Endothelial cell of umbilical vein (primary cell): ENCODE data around the gene ANAPC7. TPM values are rescaled to one million over a fixed set of nuclear protein-coding genes. Genes with fewer than 3 reads are reported as not detected.

Experiments used
- BruUV-seq: library from RNA; stranded (reverse); fragments of 400-500 nt; replicated peaks from 2 replicates; lab custom pipeline; 2021; lab: Mats Ljungman, UMichigan
- CTCF ChIA-PET: fragments of 300-600, 350-600 bp; sonication (Branson Sonifier 250); formaldehyde crosslinking; loops from one replicate; lab custom pipeline; 2021; ENCODE audit warnings: antibody characterized with exemption, inconsistent platforms; lab: Charles Lee
- POLR2A ChIA-PET: fragments of 300-600, 350-600 bp; sonication (Branson Sonifier 250); formaldehyde crosslinking; loops from one replicate; lab custom pipeline; 2021; ENCODE audit warnings: antibody characterized with exemption, inconsistent platforms; lab: Charles Lee
- DNase-seq: peaks from one replicate; pipeline ENCODE4 v3.0.0-alpha.2; 2011; ENCODE audit warnings: low read depth, low spot score
- FAIRE-seq: peaks from 2 replicates; lab custom pipeline; 2011; peaks lifted over from hg19 to GRCh38; lab: Jason Lieb, UNC
- H2AFZ ChIP-seq: 2 replicates; pipeline ENCODE4 v1.6.0; 2012; ENCODE audit warnings: low read depth, low read length, control low read depth, inconsistent platforms
- H3K27ac ChIP-seq: 2 replicates; pipeline ENCODE4 v1.5.1; 2011; ENCODE audit warnings: low read depth, mild to moderate bottlenecking, control low read depth, low read length, moderate library complexity; ENCODE audit not compliant: insufficient read depth
- H3K27me3 ChIP-seq, 2 experiments: 2 replicates each; pipeline versions ENCODE4 v1.6.0 to v1.6.1; 2011; ENCODE audit warnings: low read length in 2 of 2, mixed read lengths in 1 of 2; ENCODE audit not compliant: control insufficient read depth in 2 of 2, insufficient read depth in 2 of 2
- H3K36me3 ChIP-seq, 2 experiments: 2 replicates in 1 of 2; 3 replicates in 1 of 2; pipeline ENCODE4 v1.5.1; 2011; ENCODE audit warnings: low read length in 2 of 2, mild to moderate bottlenecking in 1 of 2, moderate library complexity in 1 of 2; ENCODE audit not compliant: control insufficient read depth in 2 of 2, insufficient read depth in 2 of 2; ENCODE audit errors: extremely low read depth in 1 of 2
- H3K4me1 ChIP-seq: 3 replicates; pipeline ENCODE4 v1.5.1; 2011; ENCODE audit warnings: mild to moderate bottlenecking, low read length; ENCODE audit not compliant: control insufficient read depth, insufficient read depth; ENCODE audit errors: extremely low read depth
- H3K4me2 ChIP-seq: 2 replicates; pipeline ENCODE4 v1.6.1; 2011; ENCODE audit warnings: low read length, control low read depth, mixed read lengths; ENCODE audit not compliant: insufficient read depth
- H3K4me3 ChIP-seq, 3 experiments: fragments of 200-600 bp in 1 of 3; sonication (generic), shearing (Covaris generic) in 1 of 3; replicated peaks in 1 of 3; 2 replicates each; pipeline ENCODE4 v1.5.1; 2011 to 2016; ENCODE audit warnings: control low read depth in 3 of 3, low read length in 3 of 3, mild to moderate bottlenecking in 2 of 3, inconsistent platforms in 1 of 3, low read depth in 1 of 3, moderate library complexity in 1 of 3; ENCODE audit not compliant: insufficient read depth in 1 of 3
- H3K79me2 ChIP-seq: 2 replicates; pipeline ENCODE4 v1.6.0; 2012; ENCODE audit warnings: low read length, inconsistent platforms; ENCODE audit not compliant: control insufficient read depth, insufficient read depth
- H3K9ac ChIP-seq: replicated peaks from 2 replicates; pipeline ENCODE3; 2011; ENCODE audit warnings: low read length, control low read depth; ENCODE audit not compliant: insufficient read depth; ENCODE audit errors: extremely low read depth
- H3K9me1 ChIP-seq: replicated peaks from 3 replicates; pipeline ENCODE4 v1.6.0; 2011; ENCODE audit warnings: mild to moderate bottlenecking, low read length; ENCODE audit not compliant: control insufficient read depth, insufficient read depth; ENCODE audit errors: extremely low read depth
- H3K9me3 ChIP-seq: replicated peaks from 2 replicates; pipeline ENCODE4 v1.5.1; 2012; ENCODE audit warnings: low read length, inconsistent platforms; ENCODE audit not compliant: control insufficient read depth, insufficient read depth
- H4K20me1 ChIP-seq: replicated peaks from 2 replicates; pipeline ENCODE3; 2011; ENCODE audit warnings: mild to moderate bottlenecking, low read length; ENCODE audit not compliant: control insufficient read depth, insufficient read depth; ENCODE audit errors: extremely low read depth
- CTCF ChIP-seq, 2 donors: IDR thresholded peaks; 1 replicate in 1 of 2; 2 replicates in 1 of 2; pipeline ENCODE4 v1.5.1; 2011; ENCODE audit warnings: low read length in 2 of 2, mild to moderate bottlenecking in 2 of 2, moderate library complexity in 2 of 2, control low read depth in 1 of 2, inconsistent platforms in 1 of 2, low read depth in 1 of 2; ENCODE audit not compliant: insufficient read depth in 1 of 2; ENCODE audit errors: extremely low read depth in 1 of 2
- EZH2 ChIP-seq: IDR thresholded peaks from 2 replicates; pipeline ENCODE4 v1.6.1; 2012; ENCODE audit warnings: borderline replicate concordance, low read depth, mild to moderate bottlenecking, moderate library complexity, low read length, inconsistent platforms; ENCODE audit not compliant: severe bottlenecking
- FOS ChIP-seq: IDR thresholded peaks from 2 replicates; pipeline ENCODE4 v1.6.1; 2011; ENCODE audit warnings: mild to moderate bottlenecking, low read length, moderate library complexity, borderline replicate concordance; ENCODE audit not compliant: insufficient read depth
- GATA2 ChIP-seq: IDR thresholded peaks from 2 replicates; pipeline ENCODE4 v1.7.0; 2011; ENCODE audit warnings: low read depth, mild to moderate bottlenecking, moderate library complexity, mixed read lengths, low read length; ENCODE audit not compliant: insufficient read length, insufficient read depth
- JUN ChIP-seq: IDR thresholded peaks from 2 replicates; pipeline ENCODE4 v1.6.1; 2011; ENCODE audit warnings: borderline replicate concordance, low read depth; ENCODE audit not compliant: insufficient read length, insufficient read depth
- MAX ChIP-seq: IDR thresholded peaks from 2 replicates; pipeline ENCODE4 v1.6.1; 2011; ENCODE audit not compliant: insufficient read depth, insufficient read length
- MYC ChIP-seq: IDR thresholded peaks from one replicate; pipeline ENCODE4 v1.6.1; 2011; ENCODE audit warnings: mild to moderate bottlenecking, low read depth, low read length
- POLR2A ChIP-seq: IDR thresholded peaks from 2 replicates; pipeline ENCODE4 v1.6.1; 2012; ENCODE audit warnings: low read depth, mild to moderate bottlenecking, control low read depth, low read length
- POLR2AphosphoS5 ChIP-seq: IDR thresholded peaks from 2 replicates; pipeline ENCODE4 v1.6.1; 2012; ENCODE audit warnings: low read depth, mild to moderate bottlenecking, control low read depth, low read length, moderate library complexity; ENCODE audit not compliant: insufficient read depth
- dilution Hi-C: fragments of 300-500 bp; cut with MboI; formaldehyde crosslinking; loops from one replicate; pipeline ENCODE4 v1.15.0; 2019; ENCODE audit warnings: low sequenced_read_pairs; ENCODE audit not compliant: extremely low pct_ligation_motif_present
- intact Hi-C: fragments of 100-400 bp; cut with micrococcal nuclease; formaldehyde crosslinking; loops from one replicate; pipeline ENCODE4 v1.10.0; 2022
- polyA plus RNA-seq, 4 experiments: library from polyadenylated mRNA; depleted of rRNA in 3 of 4; stranded (reverse) in 3 of 4; unstranded in 1 of 4; fragments of >200 nt; gene quantifications; 2 replicates each; pipeline versions ENCODE4 v1.2.1 to v1.2.3, GENCODE V29; 2011 to 2012; ENCODE audit warnings: missing spikeins in 1 of 4
- total RNA-seq: library from RNA; stranded (reverse); gene quantifications from 2 replicates; pipeline ENCODE4 v1.2.3, GENCODE V29; 2021

The ANAPC7 gene
- total and polyA plus RNA-seq, 2 donors (not counting 3 experiments of a cell fraction or from before 2014, with no cell fraction given) = 54.2 to 89.0 TPM

GRCh38 chr12:110333201-110333600 lies 70.3 kb downstream of the ANAPC7 start:
- no peak overlapping the region for H3K27ac ChIP-seq
- intact Hi-C loops = no loop called here
- no peak for FAIRE-seq
- no peak overlapping the region for H3K4me3 ChIP-seq
- no peaks in the 10 kb centered on the region for H3K9me1 ChIP-seq
- no peak for TF ChIP-seq GATA2
- no peak for TF ChIP-seq JUN
- TF ChIP-seq FOS = no peak
- TF ChIP-seq MAX = no peak
- no peak for TF ChIP-seq POLR2A
- H2AFZ ChIP-seq = no peak overlapping the region
- H3K4me1 ChIP-seq = no peaks in the 10 kb centered on the region
- H3K27me3 ChIP-seq = no peaks in the 10 kb centered on the region
- no peak overlapping the region for H3K4me2 ChIP-seq
- ChIA-PET POLR2A (no interaction called here), CTCF (no interaction called here)
- H3K9ac ChIP-seq = no peak overlapping the region
- H4K20me1 ChIP-seq = no peaks in the 10 kb centered on the region
- no peaks in the 10 kb centered on the region for H3K9me3 ChIP-seq
- no peak for DNase-seq
- peaks cover 38 to 46% of the 10 kb centered on the region in 2 experiments for H3K36me3 ChIP-seq
- no TSS peak for BruUV-seq
- peaks cover 53% of the 10 kb centered on the region for H3K79me2 ChIP-seq
- dilution Hi-C loops = no loop called here

GRCh38 chr12:110330544-110330943 lies 73.0 kb downstream of the ANAPC7 start:
- no peak overlapping the region for H3K9ac ChIP-seq
- no peak for FAIRE-seq
- H3K4me2 ChIP-seq = no peak overlapping the region
- TF ChIP-seq EZH2 (no peak), POLR2AphosphoS5 (no peak), FOS (no peak), GATA2 (no peak), JUN (no peak), CTCF (IDR thresholded peaks at IDR 0.05; ENCODE audit: extremely low read depth in 1 of 2, insufficient read depth in 1 of 2, low read depth in 1 of 2, low read length in 2 of 2) (no peak), MAX (no peak), MYC (no peak), POLR2A (no peak)
- H3K36me3 ChIP-seq = peaks cover 30 to 37% of the 10 kb centered on the region in 2 experiments
- CTCF ChIA-PET = interaction anchor here (1.4 to 2.1 kb wide), 5 partner anchors 9 to 271 kb away, joined by 4 to 7 read pairs (median 4); no protein-coding TSS in a partner anchor
- H3K4me3 ChIP-seq = no peak overlapping the region
- no peaks in the 10 kb centered on the region for H3K9me3 ChIP-seq
- no peaks in the 10 kb centered on the region for H3K9me1 ChIP-seq
- no peak overlapping the region for H3K27ac ChIP-seq
- intact Hi-C loops = no loop called here
- DNase-seq = no peak
- dilution Hi-C loops = no loop called here
- no peaks in the 10 kb centered on the region for H3K27me3 ChIP-seq
- H3K79me2 ChIP-seq = peaks cover 72% of the 10 kb centered on the region
- H2AFZ ChIP-seq = no peak overlapping the region
- no TSS peak for BruUV-seq
- POLR2A ChIA-PET = interaction anchor here (0.5 kb wide), 1 partner anchor 45 kb away, joined by 7 read pairs; no protein-coding TSS in a partner anchor
- H3K4me1 ChIP-seq = no peaks in the 10 kb centered on the region
- H4K20me1 ChIP-seq = no peaks in the 10 kb centered on the region
